GM23248 (cell line): ENCODE data around the gene TTBK1. TPM values are rescaled to one million over a fixed set of nuclear protein-coding genes. Genes with fewer than 3 reads are reported as not detected.

Experiments
- DNase-seq: peaks from one replicate; pipeline ENCODE4 v3.0.0-alpha.2; 2015
- H2AFZ ChIP-seq: fragments of 200-600 bp; sonication (generic); 2 replicates; pipeline ENCODE4 v1.6.1; 2016; ENCODE audit warnings: antibody characterized with exemption
- H3F3A ChIP-seq: fragments of 200-600 bp; sonication (generic); 2 replicates; pipeline ENCODE4 v1.6.1; 2016; ENCODE audit warnings: mild to moderate bottlenecking, antibody characterized with exemption, mixed run types; ENCODE audit not compliant: insufficient read depth
- H3K27ac ChIP-seq: fragments of 200-600 bp; sonication (generic); 2 replicates; pipeline ENCODE4 v1.5.1; 2016; ENCODE audit warnings: mild to moderate bottlenecking
- H3K27me3 ChIP-seq: fragments of 200-600 bp; sonication (generic); replicated peaks from 2 replicates; pipeline ENCODE4 v1.6.1; 2016; ENCODE audit warnings: mild to moderate bottlenecking; ENCODE audit not compliant: insufficient read depth
- H3K36me3 ChIP-seq: fragments of 200-600 bp; sonication (generic); 2 replicates; pipeline ENCODE4 v1.6.1; 2016; ENCODE audit warnings: low read depth, mild to moderate bottlenecking
- H3K4me1 ChIP-seq: fragments of 200-600 bp; sonication (generic); 2 replicates; pipeline ENCODE4 v1.6.1; 2016; ENCODE audit warnings: mild to moderate bottlenecking; ENCODE audit not compliant: insufficient read depth
- H3K4me2 ChIP-seq: fragments of 200-600 bp; sonication (generic); one replicate; pipeline ENCODE4 v1.6.1; 2016; ENCODE audit warnings: mild to moderate bottlenecking; ENCODE audit not compliant: unreplicated experiment
- H3K4me3 ChIP-seq: fragments of 200-600 bp; sonication (generic); 2 replicates; pipeline ENCODE4 v1.5.1; 2016; ENCODE audit warnings: mild to moderate bottlenecking
- H3K79me2 ChIP-seq: fragments of 200-600 bp; sonication (generic); 2 replicates; pipeline ENCODE4 v1.6.1; 2016; ENCODE audit warnings: mild to moderate bottlenecking; ENCODE audit not compliant: insufficient read depth
- H3K9ac ChIP-seq: fragments of 200-600 bp; sonication (generic); 2 replicates; pipeline ENCODE4 v1.6.1; 2016; ENCODE audit warnings: mild to moderate bottlenecking
- H3K9me2 ChIP-seq: fragments of 200-600 bp; sonication (generic); 2 replicates; pipeline ENCODE4 v1.6.1; 2016; ENCODE audit warnings: mixed run types, mild to moderate bottlenecking, moderate library complexity; ENCODE audit not compliant: insufficient read depth
- H3K9me3 ChIP-seq: fragments of 200-600 bp; sonication (generic); one replicate; pipeline ENCODE4 v1.6.1; 2017; ENCODE audit warnings: low read depth
- H4K20me1 ChIP-seq: fragments of 200-600 bp; sonication (generic); 2 replicates; pipeline ENCODE4 v1.6.0; 2016; ENCODE audit not compliant: insufficient read depth
- EZH2 ChIP-seq: fragments of 200-600 bp; sonication (generic); IDR thresholded peaks from 2 replicates; pipeline ENCODE4 v1.6.1; 2018; ENCODE audit warnings: antibody characterized with exemption, mild to moderate bottlenecking; ENCODE audit not compliant: insufficient read depth, poor library complexity, severe bottlenecking
- EZH2phosphoT487 ChIP-seq: fragments of 200-600 bp; sonication (generic); IDR thresholded peaks from 2 replicates; pipeline ENCODE4 v1.6.1; 2018; ENCODE audit warnings: antibody characterized with exemption, moderate library complexity, mild to moderate bottlenecking, low read depth; ENCODE audit not compliant: insufficient read depth
- WGBS, 2 experiments: methylation state at CpG; one replicate each; pipeline ENCODE4 v1.1.6; 2015 to 2017; ENCODE audit warnings: low lambda C conversion rate in 2 of 2, low coverage in 1 of 2; ENCODE audit errors: missing lambda C conversion rate in 2 of 2; 5-methylcytosine and 5-hydroxymethylcytosine counted together
- in situ Hi-C: fragments of 300-500 bp; cut with MboI; formaldehyde crosslinking; loops from 2 replicates; pipeline ENCODE4 v1.15.0; 2020
- polyA plus RNA-seq: library from polyadenylated mRNA; unstranded; fragments of >200 nt; fragmentation: Nextera tagmentation; extraction: Ambion mirVana; gene quantifications from 2 replicates; pipeline ENCODE4 v1.2.1, GENCODE V29; 2016
- total RNA-seq: library from RNA; depleted of rRNA; stranded (reverse); fragments of >200 nt; shearing (Covaris generic); gene quantifications from 2 replicates; pipeline ENCODE4 v1.2.3, GENCODE V29; 2014

The TTBK1 gene
- total and polyA plus RNA-seq, 2 experiments from 2014 or later: not detected

DNA sequence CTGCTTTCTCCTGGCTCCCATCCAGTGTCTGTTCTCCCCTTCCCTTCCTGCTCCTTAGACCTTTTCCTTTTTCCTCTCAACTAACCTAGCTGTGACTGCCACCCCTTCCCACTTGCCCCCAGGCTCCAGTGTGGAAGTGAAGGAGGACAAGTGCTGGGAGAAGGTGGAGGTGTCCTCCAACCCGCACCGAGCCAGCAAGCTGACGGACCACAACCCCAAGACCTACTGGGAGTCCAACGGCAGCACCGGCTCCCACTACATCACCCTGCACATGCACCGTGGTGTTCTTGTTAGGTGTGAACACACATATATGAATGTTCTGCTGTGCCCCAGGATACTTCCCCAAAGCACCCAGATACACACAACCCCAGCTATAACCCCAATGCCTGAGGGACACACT, 42.7 kb upstream of the TTBK1 start:
- Histone ChIP-seq H3K9me3 (no peaks in the 10 kb centered on the region), H3K79me2 (no peaks in the 10 kb centered on the region), H3K9ac (no peak overlapping the region), H3K4me1 (no peaks in the 10 kb centered on the region), H3K36me3 (peaks cover 6% of the 10 kb centered on the region; the same call in 1 of the 2 replicates), H3K4me3 (no peak overlapping the region), H3K4me2 (no peak overlapping the region), H3K9me2 (no peaks in the 10 kb centered on the region), H3K27ac (no peak overlapping the region), H4K20me1 (no peaks in the 10 kb centered on the region), H2AFZ (no peak overlapping the region), H3K27me3 (no peaks in the 10 kb centered on the region), H3F3A (no peaks in the 10 kb centered on the region)
- TF ChIP-seq EZH2 (no peak), EZH2phosphoT487 (no peak)
- no peak for DNase-seq
- in situ Hi-C loops: no loop called here
- 93 to 95% methylated on average over 6 of the region's 6 CpGs for WGBS, 2 experiments

DNA sequence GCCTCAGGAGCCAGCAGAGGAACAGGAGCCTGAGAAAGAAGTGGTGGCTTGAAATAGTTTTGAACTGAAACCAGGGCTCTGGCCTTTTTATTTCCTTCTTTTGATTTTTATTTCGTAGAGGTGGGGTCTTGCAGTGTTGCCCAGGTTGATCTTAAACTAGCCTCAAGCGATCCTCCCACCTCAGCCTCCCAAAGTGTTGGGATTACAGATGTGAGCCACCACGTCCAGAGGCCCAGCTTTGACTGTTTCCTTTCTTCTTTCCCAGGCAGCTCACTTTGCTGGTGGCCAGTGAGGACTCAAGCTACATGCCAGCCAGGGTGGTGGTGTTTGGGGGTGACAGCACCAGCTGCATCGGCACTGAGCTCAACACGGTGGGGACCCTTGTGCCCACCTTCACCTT, 40.8 kb upstream of the TTBK1 start:
- H3F3A ChIP-seq: no peaks in the 10 kb centered on the region
- 64 to 78% methylated on average over 5 of the region's 5 CpGs for WGBS, 2 experiments

DNA sequence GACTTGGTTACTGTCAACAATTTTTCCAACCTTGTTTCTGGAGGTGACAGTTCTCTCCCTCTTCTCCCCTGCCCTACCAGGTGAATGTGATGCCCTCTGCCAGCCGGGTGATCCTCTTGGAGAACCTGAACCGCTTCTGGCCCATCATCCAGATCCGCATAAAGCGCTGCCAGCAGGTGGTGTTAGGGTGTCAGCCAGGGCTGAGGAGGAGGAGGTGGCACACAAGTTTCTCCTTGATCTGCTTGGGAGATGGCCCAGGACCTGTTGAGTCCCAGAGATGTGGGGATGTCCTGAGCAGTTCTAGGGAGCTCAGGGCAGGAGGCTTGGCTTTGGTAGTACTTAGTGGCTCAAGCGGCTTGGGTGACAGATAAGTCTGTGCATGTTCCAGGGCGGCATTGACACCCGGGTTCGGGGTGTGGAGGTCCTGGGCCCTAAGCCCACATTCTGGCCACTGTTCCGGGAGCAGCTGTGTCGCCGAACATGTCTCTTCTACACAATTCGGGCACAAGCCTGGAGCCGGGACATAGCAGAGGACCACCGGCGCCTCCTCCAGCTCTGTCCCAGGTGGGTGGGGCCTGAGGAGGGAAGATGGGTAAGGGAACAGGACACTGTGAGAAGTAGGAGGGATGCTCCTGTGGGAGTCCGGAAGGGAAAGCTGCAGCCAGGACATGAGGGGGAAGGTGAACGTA, 40.1 kb upstream of the TTBK1 start:
- H3K4me3 ChIP-seq: no peak overlapping the region
- DNase-seq: no peak
- H3K36me3 ChIP-seq: peaks cover 3% of the 10 kb centered on the region; the same call in 1 of the 2 replicates
- TF ChIP-seq EZH2phosphoT487 (no peak), EZH2 (no peak)
- H3K27me3 ChIP-seq: no peaks in the 10 kb centered on the region
- H4K20me1 ChIP-seq: no peaks in the 10 kb centered on the region
- H3K4me1 ChIP-seq: no peaks in the 10 kb centered on the region
- H3F3A ChIP-seq: no peaks in the 10 kb centered on the region
- H3K79me2 ChIP-seq: no peaks in the 10 kb centered on the region
- H3K27ac ChIP-seq: no peak overlapping the region
- no peaks in the 10 kb centered on the region for H3K9me2 ChIP-seq
- 82 to 85% methylated on average over 17 of the region's 17 CpGs for WGBS, 2 experiments
- H2AFZ ChIP-seq: no peak overlapping the region
- no peak overlapping the region for H3K9ac ChIP-seq
- no peaks in the 10 kb centered on the region for H3K9me3 ChIP-seq
- in situ Hi-C loops: no loop called here
- H3K4me2 ChIP-seq: no peak overlapping the region

More for the DNA sequence above, 40.8 kb upstream of the TTBK1 start:
- Histone ChIP-seq H3K9me3 (no peaks in the 10 kb centered on the region), H2AFZ (no peak overlapping the region), H3K36me3 (peaks cover 3% of the 10 kb centered on the region; the same call in 1 of the 2 replicates), H3K9ac (no peak overlapping the region), H3K9me2 (no peaks in the 10 kb centered on the region), H3K79me2 (no peaks in the 10 kb centered on the region), H3K4me2 (no peak overlapping the region), H3K27ac (no peak overlapping the region), H4K20me1 (no peaks in the 10 kb centered on the region), H3K27me3 (no peaks in the 10 kb centered on the region), H3K4me1 (no peaks in the 10 kb centered on the region), H3K4me3 (no peak overlapping the region)
- TF ChIP-seq EZH2phosphoT487 (no peak), EZH2 (no peak)
- in situ Hi-C loops: no loop called here
- no peak for DNase-seq

DNA sequence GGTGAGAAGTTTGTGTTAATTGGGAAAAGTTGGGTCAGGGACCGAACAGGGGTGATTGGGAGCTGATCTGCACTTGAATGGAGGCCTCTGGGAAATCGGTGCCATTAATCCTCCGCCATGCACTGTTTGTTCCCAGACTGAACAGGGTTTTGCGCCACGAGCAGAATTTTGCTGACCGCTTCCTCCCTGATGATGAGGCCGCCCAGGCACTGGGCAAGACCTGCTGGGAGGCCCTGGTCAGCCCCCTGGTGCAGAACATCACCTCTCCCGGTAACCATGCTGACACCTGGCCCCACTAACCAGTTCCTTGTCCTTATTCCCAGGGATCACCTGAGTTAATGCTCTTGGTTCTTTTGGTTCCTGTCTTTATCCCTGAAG, 39.6 kb upstream of the TTBK1 start:
- no peak for DNase-seq
- in situ Hi-C loops: no loop called here
- Histone ChIP-seq H3K79me2 (no peaks in the 10 kb centered on the region), H3K9me2 (no peaks in the 10 kb centered on the region), H3K9me3 (no peaks in the 10 kb centered on the region), H3K4me1 (no peaks in the 10 kb centered on the region), H4K20me1 (no peaks in the 10 kb centered on the region), H3K27me3 (no peaks in the 10 kb centered on the region), H3K4me2 (no peak overlapping the region), H3K36me3 (peaks cover 3% of the 10 kb centered on the region; the same call in 1 of the 2 replicates), H3K9ac (no peak overlapping the region), H3F3A (no peaks in the 10 kb centered on the region), H3K27ac (no peak overlapping the region), H3K4me3 (no peak overlapping the region), H2AFZ (no peak overlapping the region)
- 95 to 99% methylated on average over 8 of the region's 8 CpGs for WGBS, 2 experiments
- TF ChIP-seq EZH2phosphoT487 (no peak), EZH2 (no peak)
